HG03066 (cell line): Measurements from ENCODE around the gene USP19.

Experiments
- ATAC-seq: cut with Tn5 transposase; IDR thresholded peaks from one replicate; pipeline ENCODE4 v1.9.1; 2021; ENCODE audit warnings: low read depth; ENCODE audit not compliant: unreplicated experiment

The USP19 gene, protein sequence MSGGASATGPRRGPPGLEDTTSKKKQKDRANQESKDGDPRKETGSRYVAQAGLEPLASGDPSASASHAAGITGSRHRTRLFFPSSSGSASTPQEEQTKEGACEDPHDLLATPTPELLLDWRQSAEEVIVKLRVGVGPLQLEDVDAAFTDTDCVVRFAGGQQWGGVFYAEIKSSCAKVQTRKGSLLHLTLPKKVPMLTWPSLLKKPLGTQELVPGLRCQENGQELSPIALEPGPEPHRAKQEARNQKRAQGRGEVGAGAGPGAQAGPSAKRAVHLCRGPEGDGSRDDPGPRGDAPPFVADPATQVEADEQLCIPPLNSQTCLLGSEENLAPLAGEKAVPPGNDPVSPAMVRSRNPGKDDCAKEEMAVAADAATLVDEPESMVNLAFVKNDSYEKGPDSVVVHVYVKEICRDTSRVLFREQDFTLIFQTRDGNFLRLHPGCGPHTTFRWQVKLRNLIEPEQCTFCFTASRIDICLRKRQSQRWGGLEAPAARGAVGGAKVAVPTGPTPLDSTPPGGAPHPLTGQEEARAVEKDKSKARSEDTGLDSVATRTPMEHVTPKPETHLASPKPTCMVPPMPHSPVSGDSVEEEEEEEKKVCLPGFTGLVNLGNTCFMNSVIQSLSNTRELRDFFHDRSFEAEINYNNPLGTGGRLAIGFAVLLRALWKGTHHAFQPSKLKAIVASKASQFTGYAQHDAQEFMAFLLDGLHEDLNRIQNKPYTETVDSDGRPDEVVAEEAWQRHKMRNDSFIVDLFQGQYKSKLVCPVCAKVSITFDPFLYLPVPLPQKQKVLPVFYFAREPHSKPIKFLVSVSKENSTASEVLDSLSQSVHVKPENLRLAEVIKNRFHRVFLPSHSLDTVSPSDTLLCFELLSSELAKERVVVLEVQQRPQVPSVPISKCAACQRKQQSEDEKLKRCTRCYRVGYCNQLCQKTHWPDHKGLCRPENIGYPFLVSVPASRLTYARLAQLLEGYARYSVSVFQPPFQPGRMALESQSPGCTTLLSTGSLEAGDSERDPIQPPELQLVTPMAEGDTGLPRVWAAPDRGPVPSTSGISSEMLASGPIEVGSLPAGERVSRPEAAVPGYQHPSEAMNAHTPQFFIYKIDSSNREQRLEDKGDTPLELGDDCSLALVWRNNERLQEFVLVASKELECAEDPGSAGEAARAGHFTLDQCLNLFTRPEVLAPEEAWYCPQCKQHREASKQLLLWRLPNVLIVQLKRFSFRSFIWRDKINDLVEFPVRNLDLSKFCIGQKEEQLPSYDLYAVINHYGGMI (N-terminal part only)

GRCh38 chr3:49120438-49121131, at the start of gene USP19:
USP19 (minus strand) TSS chr3:49120823; CDS start chr3:49119145, 1,678 bp downstream.
- ATAC-seq: peak; percentile 87

DNA sequence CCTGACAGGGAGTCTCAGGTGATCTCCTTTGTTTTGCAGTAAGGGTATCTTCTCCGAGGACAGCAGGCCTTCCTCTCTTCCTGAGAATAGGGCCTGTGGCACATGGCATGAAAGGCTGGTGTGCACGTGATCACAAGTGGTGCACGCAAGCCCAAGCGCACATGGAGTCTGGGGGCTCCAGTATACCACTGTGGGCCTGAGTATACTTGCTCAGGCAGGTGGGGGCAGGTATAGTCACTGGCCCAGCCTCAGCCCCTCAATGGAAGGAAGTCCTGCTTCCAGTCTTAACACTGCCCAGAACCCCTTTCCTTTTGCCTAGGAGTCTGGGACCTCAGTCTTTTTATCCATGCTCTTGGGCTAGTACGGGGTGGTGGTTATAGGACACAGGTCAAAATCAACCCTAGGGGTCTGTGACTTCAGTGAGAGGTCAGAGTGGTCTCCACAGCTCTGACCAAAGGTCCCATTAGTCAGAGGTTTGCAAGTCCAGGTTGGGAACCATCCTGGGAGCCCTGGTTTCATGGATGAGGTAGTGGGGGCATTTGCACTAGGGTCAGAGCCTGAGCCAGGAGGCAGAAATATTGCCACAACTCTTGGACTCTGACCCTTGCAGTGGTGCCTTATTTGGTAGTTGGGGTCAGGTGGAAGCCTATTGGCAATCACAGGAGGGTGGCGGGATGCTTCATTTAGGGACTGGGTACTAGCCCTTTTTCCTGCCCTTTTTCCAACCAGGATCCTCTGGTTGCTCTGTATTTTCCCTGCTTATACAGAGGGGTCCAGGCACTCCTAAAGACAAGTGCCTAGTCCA, 46.3 kb upstream of the USP19 start:
- ATAC-seq: no peak

- ATAC-seq: peak; percentile 46
Measured at GRCh38 chr3:49165771-49166751, 45.4 kb upstream of the USP19 start, which contains the start of gene CCDC71. CCDC71 (minus strand) TSS chr3:49166331; CDS start chr3:49164208, 2,123 bp downstream.

GRCh38 chr3:49164983-49165720, 44.5 kb upstream of the USP19 start:
- no peak for ATAC-seq

- ATAC-seq: no peak
Measured at GRCh38 chr3:49163609-49164008, 43.0 kb upstream of the USP19 start.

DNA sequence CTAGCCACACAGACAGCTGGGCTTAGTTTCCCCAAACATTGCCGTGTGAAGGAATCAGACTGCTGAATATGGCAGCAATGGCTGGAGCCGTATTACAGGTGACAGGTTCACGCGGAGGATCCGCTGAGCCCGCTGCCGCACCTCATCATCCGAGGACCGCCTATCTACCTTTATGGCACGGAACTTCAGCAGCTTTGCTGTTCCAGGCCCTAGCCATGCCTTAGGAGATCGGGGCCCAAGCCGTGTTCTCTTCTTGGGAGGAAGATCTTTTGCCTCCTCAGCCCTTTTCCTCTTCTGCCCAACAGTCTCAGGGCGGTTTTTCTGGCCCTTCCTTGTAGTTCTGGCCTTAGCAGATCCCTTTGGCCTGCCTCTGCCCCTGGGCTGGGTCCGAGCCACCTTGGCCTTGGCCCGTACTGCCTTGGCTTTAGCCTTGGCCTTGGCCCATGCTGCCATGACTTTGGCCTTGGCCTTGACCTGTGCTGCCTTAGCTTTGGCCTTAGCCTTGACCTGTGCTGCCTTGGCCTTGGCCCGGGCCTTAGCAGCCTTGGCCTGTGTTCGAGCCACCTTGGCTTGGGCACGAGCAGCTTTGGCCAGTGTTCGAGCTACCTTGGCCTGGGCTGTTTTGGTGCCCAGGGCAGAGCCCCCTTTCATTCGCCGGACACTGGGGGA, 42.3 kb upstream of the USP19 start:
- ATAC-seq: no peak

- ATAC-seq: no peak
Measured at GRCh38 chr3:49161808-49162530, 41.3 kb upstream of the USP19 start.

DNA sequence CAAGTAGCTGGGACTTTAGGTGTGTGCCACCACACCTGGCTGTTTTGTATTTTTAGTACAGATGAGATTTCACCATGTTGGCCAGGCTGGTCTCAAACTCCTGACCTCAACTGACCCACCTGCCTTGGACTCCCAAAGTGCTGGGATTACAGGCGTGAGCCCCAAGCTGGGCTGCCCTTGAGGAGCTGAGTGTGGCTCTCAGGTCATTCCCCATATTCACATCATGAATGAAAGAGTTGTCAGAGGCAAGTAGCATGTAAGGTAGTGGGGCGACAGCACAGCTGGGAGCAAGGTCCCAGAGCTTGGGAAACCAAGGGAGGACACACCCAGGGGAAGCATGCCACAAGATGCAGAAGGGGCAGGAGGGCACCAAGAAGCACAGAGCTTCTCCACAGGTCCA, 40.6 kb upstream of the USP19 start:
- ATAC-seq: no peak

- no peak for ATAC-seq
Measured at GRCh38 chr3:49158792-49159191, 38.2 kb upstream of the USP19 start.

GRCh38 chr3:49158103-49158709, 37.6 kb upstream of the USP19 start:
- ATAC-seq: no peak

GRCh38 chr3:49157289-49157688, 36.7 kb upstream of the USP19 start:
- ATAC-seq: no peak

GRCh38 chr3:49153349-49153912, 32.8 kb upstream of the USP19 start:
- ATAC-seq: no peak

DNA sequence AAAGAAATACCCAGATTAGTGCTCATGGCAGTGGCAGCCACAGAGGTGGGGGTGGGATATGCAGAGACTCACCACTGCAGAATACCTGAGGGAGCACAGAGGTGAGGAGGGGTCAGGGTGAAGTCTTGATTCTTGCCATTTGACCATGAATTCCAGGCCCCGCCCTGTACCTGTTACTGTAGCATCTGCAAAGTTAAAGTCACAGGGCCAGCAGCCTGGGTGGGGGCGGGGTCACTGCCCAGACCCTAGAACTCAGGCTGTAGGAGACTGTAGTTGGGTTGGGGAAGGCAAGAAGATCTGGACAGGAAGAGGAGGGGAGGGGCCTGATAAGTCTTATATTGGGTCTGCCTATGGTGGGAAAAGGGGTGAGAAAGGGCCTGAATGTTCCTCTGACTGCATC, 31.0 kb upstream of the USP19 start:
- no peak for ATAC-seq

GRCh38 chr3:49148159-49148558, 27.5 kb upstream of the USP19 start:
- ATAC-seq: no peak

DNA sequence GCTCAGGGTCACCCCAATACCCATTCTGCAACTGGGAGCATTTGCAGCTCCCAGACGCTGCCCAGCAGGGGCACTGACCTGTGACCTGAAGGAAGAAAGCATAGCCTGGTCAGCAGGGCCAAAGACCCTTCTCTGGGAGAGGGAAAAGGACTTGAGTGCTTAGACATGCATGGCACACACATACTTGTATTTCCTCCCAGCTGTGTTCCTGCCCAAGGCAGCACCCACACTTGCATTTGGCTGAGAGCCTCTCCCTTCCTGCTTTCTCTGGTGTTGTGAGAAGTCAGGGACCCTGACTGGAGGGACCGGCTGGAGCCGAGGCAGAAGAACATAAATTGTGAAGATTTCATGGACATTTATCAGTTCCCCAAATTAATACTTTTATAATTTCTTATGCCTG, 19.5 kb upstream of the USP19 start:
- no peak for ATAC-seq

DNA sequence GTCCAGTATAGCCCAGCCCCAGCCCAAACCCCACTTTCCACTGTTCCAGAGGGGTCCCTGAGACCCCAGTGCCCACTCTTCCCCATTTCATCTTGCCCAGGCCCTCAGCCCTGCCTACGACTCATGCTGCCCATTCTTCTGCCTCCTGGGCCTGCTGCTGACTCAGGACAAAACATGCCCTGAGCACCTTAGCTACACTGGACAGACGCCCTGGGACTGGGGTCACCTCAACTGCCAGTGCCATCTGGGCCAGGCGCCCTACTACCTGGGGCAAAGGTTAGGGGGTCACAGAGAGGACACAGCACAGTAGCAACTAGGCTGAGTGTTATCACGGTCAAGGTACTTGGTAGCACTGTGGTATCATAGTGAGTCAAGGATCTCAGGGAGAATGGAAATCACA, 14.9 kb upstream of the USP19 start:
- no peak for ATAC-seq
